Adipocyte (in vitro differentiated cells): ENCODE measurements around the gene IRF2BPL.

Experiments
- DNase-seq: peaks from one replicate; pipeline ENCODE4 v3.0.0-alpha.2; 2015; ENCODE audit warnings: low read depth
- H3K27me3 ChIP-seq: replicated peaks from 2 replicates; pipeline ENCODE4 v1.7.0; 2013; ENCODE audit warnings: mild to moderate bottlenecking, low read length, moderate library complexity; ENCODE audit not compliant: control insufficient read depth, insufficient read depth
- H3K36me3 ChIP-seq: 2 replicates; pipeline ENCODE4 v1.7.0; 2013; ENCODE audit warnings: low read length, mild to moderate bottlenecking, moderate library complexity; ENCODE audit not compliant: control insufficient read depth, insufficient read depth, severe bottlenecking
- H3K4me1 ChIP-seq: 2 replicates; pipeline ENCODE4 v1.7.0; 2013; ENCODE audit warnings: mild to moderate bottlenecking, low read length, moderate library complexity; ENCODE audit not compliant: control insufficient read depth, insufficient read depth
- H3K4me3 ChIP-seq: 2 replicates; pipeline ENCODE4 v1.7.0; 2013; ENCODE audit warnings: mild to moderate bottlenecking, low read length, moderate library complexity
- H3K9ac ChIP-seq: 2 replicates; pipeline ENCODE4 v1.7.0; 2013; ENCODE audit warnings: mild to moderate bottlenecking, low read length, moderate library complexity
- H3K9me3 ChIP-seq: 2 replicates; pipeline ENCODE4 v1.7.0; 2013; ENCODE audit warnings: mild to moderate bottlenecking, low read length, moderate library complexity; ENCODE audit not compliant: control insufficient read depth

IRF2BPL gene

DNA sequence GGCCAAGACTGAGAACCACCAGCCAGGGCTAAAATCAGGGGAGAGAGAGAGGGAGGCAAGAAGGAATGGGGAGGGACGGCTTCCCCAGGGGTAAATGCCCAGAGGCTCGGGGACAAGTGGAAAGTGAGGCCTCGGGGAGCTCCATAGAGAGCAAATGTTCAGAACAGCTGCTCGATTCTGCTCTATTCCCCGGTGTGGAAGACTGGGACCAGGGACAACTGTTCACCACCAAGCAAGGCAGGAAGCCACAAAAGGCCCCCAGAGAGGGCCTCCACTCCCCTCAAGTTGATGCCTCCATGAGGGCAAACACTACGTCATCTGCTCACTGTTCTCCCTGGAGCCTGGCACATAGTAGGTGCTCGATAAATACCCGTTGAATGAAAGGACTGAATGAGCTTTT is 53.5 kb downstream of the IRF2BPL start:
- Histone ChIP-seq H3K4me3 (no peak overlapping the region), H3K4me1 (no peaks in the 10 kb centered on the region), H3K27me3 (no peaks in the 10 kb centered on the region), H3K9me3 (no peaks in the 10 kb centered on the region), H3K36me3 (no peaks in the 10 kb centered on the region), H3K9ac (no peak overlapping the region)
- DNase-seq: no peak
